Activated CD8-positive, alpha-beta memory T cell treated with anti-CD3 and anti-CD28 coated beads, Interleukin-2, amount 10 ng/mL, durations not matched to agents 7 days and 5 days (primary cell): ENCODE data around the gene PAX8. TPM values are rescaled to one million over a fixed set of nuclear protein-coding genes. Genes with fewer than 3 reads are reported as not detected.

ENCODE experiments used
- ATAC-seq: fragments of 150-1000 bp; cut with Tn5 transposase; one replicate; pipeline ENCODE4 v1.10.0; 2021; ENCODE audit warnings: moderate library complexity
- CTCF ChIA-PET: fragments of 350-600 bp; sonication (Branson Sonifier 250); formaldehyde crosslinking; loops from one replicate; lab custom pipeline; 2021; ENCODE audit warnings: antibody characterized with exemption; lab: Charles Lee
- DNase-seq: peaks from one replicate; pipeline ENCODE4 v3.0.0-alpha.2; 2020
- H3K27ac Mint-ChIP-seq: one replicate; pipeline ENCODE4 v1.8.0; 2021; ENCODE audit warnings: mild to moderate bottlenecking, mixed read lengths
- H3K27me3 Mint-ChIP-seq: one replicate; pipeline ENCODE4 v1.8.0; 2021; ENCODE audit warnings: mixed read lengths
- H3K36me3 Mint-ChIP-seq: one replicate; pipeline ENCODE4 v1.8.0; 2021; ENCODE audit warnings: mild to moderate bottlenecking, mixed read lengths
- H3K4me1 Mint-ChIP-seq: one replicate; pipeline ENCODE4 v1.8.0; 2021; ENCODE audit warnings: mixed read lengths
- H3K4me3 Mint-ChIP-seq: one replicate; pipeline ENCODE4 v1.8.0; 2021; ENCODE audit warnings: mild to moderate bottlenecking, moderate library complexity, mixed read lengths
- H3K9me3 Mint-ChIP-seq: one replicate; pipeline ENCODE4 v1.8.0; 2022; ENCODE audit warnings: low read depth, mixed read lengths
- total RNA-seq, 2 experiments: library from RNA; stranded (reverse); gene quantifications; one replicate each; pipeline ENCODE4 v1.2.3, GENCODE V29; 2021

Gene PAX8
- total RNA-seq, 2 experiments from 2014 or later: 1.6 to 2.1 TPM

DNA sequence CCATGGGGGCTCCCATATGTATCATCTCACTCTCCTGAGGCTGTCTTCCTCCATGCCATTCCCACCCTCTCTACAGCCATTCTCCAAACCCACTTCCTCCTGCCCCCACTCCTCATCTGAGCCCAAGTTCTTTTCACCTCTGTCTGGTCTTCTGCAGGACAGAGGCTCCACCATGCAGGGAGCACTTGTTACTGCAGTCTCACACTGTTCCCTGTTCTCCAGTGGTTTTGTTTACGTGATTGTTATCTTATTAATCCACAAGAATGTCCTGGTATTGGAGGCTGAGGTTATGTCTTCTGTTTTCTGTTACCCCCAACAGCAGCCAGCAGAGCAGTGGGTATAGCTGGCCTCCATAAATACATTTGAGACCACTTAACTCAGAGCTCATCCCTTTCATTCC lies 51.4 kb downstream of the PAX8 start:
- Mint-ChIP-seq H3K27ac (no peak overlapping the region), H3K4me3 (no peak overlapping the region), H3K36me3 (no peaks in the 10 kb centered on the region), H3K4me1 (peaks cover 39% of the 10 kb centered on the region), H3K27me3 (no peaks in the 10 kb centered on the region), H3K9me3 (no peaks in the 10 kb centered on the region)
- CTCF ChIA-PET: interaction anchor here (0.9 to 2.9 kb wide), 6 partner anchors 21 to 163 kb away, joined by 3 to 15 read pairs (median 4); no protein-coding TSS in a partner anchor
- ATAC-seq (no peak), DNase-seq (no peak)

DNA sequence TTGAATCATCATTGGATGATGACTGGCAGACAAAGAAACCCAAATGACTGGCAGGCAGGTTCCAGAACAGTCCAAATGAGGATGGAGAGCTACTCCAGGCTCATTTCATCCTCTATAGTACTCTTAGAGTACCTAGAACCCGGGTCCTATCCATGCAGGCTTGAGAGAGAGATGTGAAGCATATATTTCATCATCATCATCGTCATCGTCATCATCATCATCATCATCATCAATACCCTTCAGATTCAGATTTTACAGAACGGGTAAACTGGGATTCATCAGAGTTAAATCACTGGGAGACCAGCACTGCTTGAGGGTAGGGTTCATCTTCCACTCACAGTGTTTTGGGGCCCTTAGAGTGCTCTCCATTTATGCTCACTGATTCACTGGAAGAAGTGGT lies 52.3 kb downstream of the PAX8 start:
- Mint-ChIP-seq H3K27ac (no peak overlapping the region), H3K4me3 (no peak overlapping the region), H3K27me3 (peaks cover 2% of the 10 kb centered on the region), H3K9me3 (no peaks in the 10 kb centered on the region), H3K36me3 (no peaks in the 10 kb centered on the region), H3K4me1 (peaks cover 37% of the 10 kb centered on the region)
- CTCF ChIA-PET: interaction anchor here (0.9 to 2.9 kb wide), 5 partner anchors 22 to 164 kb away, joined by 3 to 15 read pairs (median 3); no protein-coding TSS in a partner anchor
- no peak for ATAC-seq
- DNase-seq: no peak

DNA sequence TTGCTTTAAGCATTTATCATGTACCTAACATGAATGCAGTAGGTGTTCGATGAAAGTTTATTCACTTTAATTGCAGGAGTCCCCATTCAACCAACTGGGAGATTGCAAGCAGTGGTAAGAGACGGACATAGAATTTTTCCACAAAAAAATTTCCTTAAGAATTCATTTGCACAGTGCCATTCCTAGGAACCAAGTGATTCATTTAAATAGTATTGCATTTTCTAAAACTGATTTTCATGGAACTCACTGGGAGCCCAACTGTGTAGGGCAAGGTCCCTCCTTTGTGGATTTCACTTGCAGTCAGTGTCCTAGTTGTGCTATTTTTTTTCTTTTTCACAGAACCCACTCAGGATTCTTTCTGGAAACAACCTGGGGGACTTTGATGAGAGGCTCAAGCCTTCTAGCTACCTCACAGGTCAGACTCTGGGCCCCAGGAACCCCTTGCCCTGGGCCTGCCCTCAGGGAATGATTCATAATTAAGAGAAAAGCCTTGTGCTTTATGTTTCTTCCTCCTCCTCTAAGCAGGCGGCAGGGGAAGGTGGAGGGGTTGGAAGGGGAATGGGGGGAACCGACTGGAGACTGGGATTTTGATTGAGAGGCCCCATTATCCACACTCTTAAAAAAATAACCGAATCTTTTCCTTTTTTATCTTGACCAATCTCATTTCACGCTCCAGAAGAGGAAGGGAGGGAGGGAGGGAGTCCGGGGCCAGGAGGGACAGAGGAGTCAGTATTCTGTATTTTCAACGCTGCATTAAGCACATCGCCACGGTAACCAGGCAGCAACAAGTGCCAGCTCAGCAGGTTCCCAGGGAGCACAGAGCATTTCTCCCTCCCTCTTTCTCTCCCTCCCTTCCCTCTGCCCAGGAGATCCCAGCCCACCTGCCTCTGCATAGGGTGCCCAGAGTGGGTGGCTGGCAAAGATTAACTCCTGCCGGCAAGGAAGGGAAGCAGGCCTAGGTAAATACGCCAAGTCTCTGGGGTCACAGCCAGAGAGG lies 53.2 kb downstream of the PAX8 start:
- Mint-ChIP-seq H3K4me1 (peaks cover 28% of the 10 kb centered on the region), H3K27me3 (peaks cover 2% of the 10 kb centered on the region), H3K36me3 (no peaks in the 10 kb centered on the region), H3K27ac (no peak overlapping the region), H3K9me3 (no peaks in the 10 kb centered on the region), H3K4me3 (no peak overlapping the region)
- ATAC-seq (no peak), DNase-seq (no peak)
- CTCF ChIA-PET: interaction anchor here (0.6 to 2.9 kb wide), 6 partner anchors 9 to 164 kb away, joined by 3 to 15 read pairs (median 4); no protein-coding TSS in a partner anchor

DNA sequence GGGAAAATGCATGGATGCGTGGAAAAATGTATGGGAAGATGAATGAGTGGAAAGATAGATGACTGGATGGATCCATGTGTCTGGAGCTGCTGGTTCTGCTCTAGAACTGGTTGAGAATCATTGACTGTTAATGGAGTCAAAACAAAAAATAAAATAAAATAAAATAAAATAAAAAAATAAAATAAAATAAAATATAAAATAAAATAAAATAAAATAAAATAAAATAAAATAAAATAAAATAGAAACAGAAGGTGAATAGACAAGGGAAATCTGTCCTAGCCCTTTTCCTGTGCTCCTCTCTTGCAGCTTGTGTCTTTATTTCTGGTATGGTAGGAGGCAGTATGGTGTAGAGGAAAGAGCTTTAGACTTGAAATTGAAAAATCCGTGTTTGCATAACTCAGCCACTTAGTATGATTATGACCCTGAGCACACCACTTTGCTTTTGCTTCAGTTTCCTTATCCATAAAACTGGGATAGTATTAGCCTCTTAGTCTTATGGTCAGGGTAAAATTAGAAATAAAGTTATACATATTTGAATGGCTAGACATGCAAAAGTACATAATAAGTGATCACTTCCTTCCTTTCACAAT lies 54.0 kb downstream of the PAX8 start:
- ATAC-seq: no peak
- Mint-ChIP-seq H3K4me3 (no peak overlapping the region), H3K4me1 (peaks cover 20% of the 10 kb centered on the region), H3K9me3 (no peaks in the 10 kb centered on the region), H3K36me3 (no peaks in the 10 kb centered on the region), H3K27ac (no peak overlapping the region), H3K27me3 (peaks cover 2% of the 10 kb centered on the region)
- CTCF ChIA-PET: interaction anchor here (0.7 to 1.4 kb wide), 4 partner anchors 20 to 88 kb away, joined by 3 to 6 read pairs (median 4); no protein-coding TSS in a partner anchor
- DNase-seq: no peak

DNA sequence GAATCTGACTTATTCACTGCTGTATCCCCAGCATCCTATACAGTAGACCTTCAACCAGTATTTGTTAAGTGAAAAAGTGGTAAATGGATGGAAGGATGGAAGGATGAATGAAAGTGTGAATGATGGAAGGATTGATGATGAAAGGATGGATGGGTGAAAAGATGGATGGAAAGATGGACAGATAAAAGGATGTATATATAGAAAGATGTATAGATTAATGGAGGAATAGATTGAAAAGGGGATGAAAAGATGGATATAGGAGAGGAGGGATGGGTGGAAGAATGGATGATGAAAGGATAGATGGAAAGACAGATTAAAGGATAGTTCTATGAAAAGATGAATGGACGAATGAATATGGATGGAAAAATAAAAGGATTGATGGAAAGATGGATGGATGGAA lies 54.9 kb downstream of the PAX8 start:
- no peaks in the 10 kb centered on the region for H3K36me3 Mint-ChIP-seq

DNA sequence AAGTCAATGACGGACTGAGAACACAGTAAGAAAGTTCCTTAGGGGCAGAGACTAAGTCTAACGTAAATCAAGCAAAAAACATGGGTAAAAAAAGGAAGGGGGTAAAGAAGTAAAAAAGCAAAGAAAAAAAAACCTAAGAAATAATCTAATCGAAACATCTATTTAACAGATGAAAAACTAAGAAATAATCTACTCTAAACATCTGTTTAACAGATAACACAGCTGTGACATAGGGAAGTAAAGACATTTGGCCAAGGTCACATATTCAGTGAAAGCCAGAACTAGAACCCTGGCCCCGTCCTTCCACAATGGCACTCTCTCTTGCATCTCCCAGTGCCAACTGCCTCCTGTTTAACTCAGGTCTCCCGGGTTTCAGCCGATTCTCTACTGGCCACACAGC lies 56.9 kb downstream of the PAX8 start:
- ATAC-seq (no peak), DNase-seq (no peak)

More for the DNA sequence above, 54.9 kb downstream of the PAX8 start:
- Mint-ChIP-seq H3K27ac (no peak overlapping the region), H3K9me3 (no peaks in the 10 kb centered on the region), H3K27me3 (peaks cover 2% of the 10 kb centered on the region), H3K4me3 (no peak overlapping the region), H3K4me1 (peaks cover 17% of the 10 kb centered on the region)
- CTCF ChIA-PET: interaction anchor here (1.4 kb wide), 1 partner anchor 86 kb away, joined by 3 read pairs; no protein-coding TSS in a partner anchor
- ATAC-seq (no peak), DNase-seq (no peak)

DNA sequence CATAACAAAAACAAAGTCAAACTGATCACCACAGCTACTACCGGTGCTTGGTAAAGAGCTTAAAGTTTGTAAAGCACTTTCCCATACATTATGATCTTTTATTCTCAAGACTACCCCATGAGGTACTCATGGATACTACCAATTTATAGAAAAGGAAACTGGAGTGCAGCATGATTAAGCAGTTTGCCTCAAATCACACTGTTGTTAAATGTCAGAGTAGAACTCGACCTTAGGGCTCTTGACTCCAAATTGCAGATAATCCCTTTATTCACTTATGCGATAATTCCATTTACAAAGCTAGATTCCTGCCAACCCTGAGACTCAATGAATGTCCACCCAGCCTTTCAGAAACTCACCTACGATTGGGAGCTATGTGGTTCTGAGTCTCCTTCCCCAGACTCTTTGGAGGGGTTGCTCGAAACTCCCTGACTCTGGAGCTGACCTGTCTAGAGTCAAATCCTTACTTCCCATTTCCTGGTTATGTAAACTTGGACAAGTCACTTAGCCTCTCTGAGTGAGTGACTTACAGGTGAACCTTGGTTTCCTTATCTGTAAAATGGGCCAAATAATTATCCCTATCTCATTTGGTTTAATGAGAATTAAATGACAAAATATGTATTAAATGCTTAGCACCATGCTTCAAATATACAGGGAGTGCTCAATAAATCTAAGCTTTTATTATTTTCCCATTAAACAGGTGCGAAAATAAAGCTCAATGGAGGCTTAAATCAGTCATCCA lies 57.6 kb downstream of the PAX8 start:
- no peak for DNase-seq
- peaks cover 18% of the 10 kb centered on the region for H3K4me1 Mint-ChIP-seq
- H3K27me3 Mint-ChIP-seq: peaks cover 2% of the 10 kb centered on the region
- CTCF ChIA-PET: interaction anchor here (0.8 to 2.1 kb wide), 10 partner anchors 9 to 169 kb away, joined by 3 to 8 read pairs (median 4); no protein-coding TSS in a partner anchor
- H3K4me3 Mint-ChIP-seq: no peak overlapping the region
- H3K9me3 Mint-ChIP-seq: no peaks in the 10 kb centered on the region
- H3K27ac Mint-ChIP-seq: no peak overlapping the region
- H3K36me3 Mint-ChIP-seq: no peaks in the 10 kb centered on the region
- ATAC-seq: no peak

More for the DNA sequence above, 56.9 kb downstream of the PAX8 start:
- no peak overlapping the region for H3K27ac Mint-ChIP-seq
- peaks cover 18% of the 10 kb centered on the region for H3K4me1 Mint-ChIP-seq
- H3K36me3 Mint-ChIP-seq: no peaks in the 10 kb centered on the region
- CTCF ChIA-PET: interaction anchor here (1.0 to 2.1 kb wide), 8 partner anchors 9 to 169 kb away, joined by 3 to 7 read pairs (median 4); no protein-coding TSS in a partner anchor
- H3K4me3 Mint-ChIP-seq: no peak overlapping the region
- H3K9me3 Mint-ChIP-seq: no peaks in the 10 kb centered on the region
- peaks cover 2% of the 10 kb centered on the region for H3K27me3 Mint-ChIP-seq

DNA sequence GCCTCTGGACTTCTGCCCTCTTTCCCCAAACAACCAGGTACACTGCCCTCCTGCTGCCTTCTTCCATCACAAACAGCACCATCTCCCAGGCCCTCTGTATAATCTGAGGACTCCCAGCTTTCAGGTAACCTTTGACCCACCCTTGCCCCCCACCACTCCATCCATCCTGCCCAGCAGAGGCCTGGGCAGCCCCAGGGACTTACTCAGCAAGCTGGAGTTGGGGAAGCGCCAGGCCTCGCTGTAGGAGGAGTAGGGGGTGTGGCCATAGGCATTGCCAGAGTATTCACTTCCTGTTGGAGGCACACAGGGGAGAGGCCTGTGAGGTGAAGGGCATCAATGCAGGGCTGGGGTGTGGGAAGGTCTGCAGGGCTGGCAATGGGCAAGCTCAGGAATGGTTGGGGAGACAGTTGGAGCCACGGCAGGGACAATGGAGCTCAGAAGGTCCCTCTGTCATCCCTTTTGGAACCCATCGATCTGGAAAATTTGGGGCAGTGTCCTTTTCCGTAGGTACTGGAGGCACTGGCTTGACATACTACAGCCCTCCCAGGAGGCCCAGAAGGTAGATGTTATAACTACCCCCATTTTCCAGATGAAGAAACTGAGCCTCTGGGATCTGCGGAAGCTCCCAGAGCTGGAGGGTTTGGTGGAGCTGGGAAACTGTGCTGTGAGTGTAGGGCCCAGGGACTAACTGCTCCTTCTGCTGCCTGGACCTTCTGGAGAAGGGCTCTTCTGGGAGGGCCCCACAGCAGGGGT lies 58.7 kb downstream of the PAX8 start:
- no peak for DNase-seq
- H3K27me3 Mint-ChIP-seq: peaks cover 2% of the 10 kb centered on the region
- no peak overlapping the region for H3K27ac Mint-ChIP-seq
- CTCF ChIA-PET: interaction anchor here (0.8 to 1.2 kb wide), 3 partner anchors 8 to 82 kb away, joined by 3 to 8 read pairs (median 5); no protein-coding TSS in a partner anchor
- peaks cover 18% of the 10 kb centered on the region for H3K4me1 Mint-ChIP-seq
- H3K9me3 Mint-ChIP-seq: no peaks in the 10 kb centered on the region
- no peak for ATAC-seq
- no peak overlapping the region for H3K4me3 Mint-ChIP-seq
- H3K36me3 Mint-ChIP-seq: no peaks in the 10 kb centered on the region

DNA sequence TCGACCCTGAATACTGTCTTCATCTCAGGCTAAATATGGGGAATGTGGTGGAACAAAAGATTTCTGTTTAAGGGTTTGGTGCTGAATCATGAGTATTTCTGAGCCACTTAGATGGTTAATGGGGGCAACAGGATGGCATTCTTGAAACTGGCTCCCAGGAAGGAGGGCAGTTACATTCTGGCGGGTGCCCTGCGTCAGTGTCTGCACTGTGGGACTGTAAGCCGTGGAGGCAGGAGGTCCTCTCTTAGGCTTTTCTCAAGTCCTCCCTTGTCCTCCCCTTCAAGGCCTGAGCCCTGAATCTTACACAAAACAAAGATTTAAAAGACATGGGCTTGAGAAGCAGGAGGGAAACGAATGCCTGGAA lies 59.2 kb downstream of the PAX8 start:
- Mint-ChIP-seq H3K27me3 (peaks cover 2% of the 10 kb centered on the region), H3K4me1 (peaks cover 22% of the 10 kb centered on the region), H3K9me3 (no peaks in the 10 kb centered on the region), H3K36me3 (no peaks in the 10 kb centered on the region), H3K4me3 (no peak overlapping the region), H3K27ac (no peak overlapping the region)
- DNase-seq (no peak), ATAC-seq (no peak)
- CTCF ChIA-PET: no interaction called here

DNA sequence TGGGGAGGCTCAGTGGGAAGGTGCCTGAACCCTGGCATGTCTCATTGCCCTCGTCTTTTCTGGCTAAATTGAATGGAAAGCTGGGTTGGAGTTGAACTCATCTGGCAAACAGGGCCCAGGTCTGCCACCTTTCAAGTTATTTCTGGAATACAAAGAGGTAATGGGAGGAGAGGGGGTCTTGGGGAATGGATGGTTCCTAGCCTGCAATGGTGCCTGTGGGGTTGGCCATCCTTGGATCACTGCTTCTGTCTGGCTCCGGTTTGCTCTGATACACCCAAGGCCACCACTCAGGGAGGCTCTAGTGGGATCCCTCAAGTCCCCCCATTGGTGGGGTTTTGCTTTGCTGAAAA lies 59.7 kb downstream of the PAX8 start:
- Mint-ChIP-seq H3K9me3 (no peaks in the 10 kb centered on the region), H3K4me3 (no peak overlapping the region), H3K36me3 (no peaks in the 10 kb centered on the region), H3K4me1 (peaks cover 25% of the 10 kb centered on the region), H3K27ac (no peak overlapping the region), H3K27me3 (peaks cover 2% of the 10 kb centered on the region)
- CTCF ChIA-PET: no interaction called here
- DNase-seq (no peak), ATAC-seq (no peak)

DNA sequence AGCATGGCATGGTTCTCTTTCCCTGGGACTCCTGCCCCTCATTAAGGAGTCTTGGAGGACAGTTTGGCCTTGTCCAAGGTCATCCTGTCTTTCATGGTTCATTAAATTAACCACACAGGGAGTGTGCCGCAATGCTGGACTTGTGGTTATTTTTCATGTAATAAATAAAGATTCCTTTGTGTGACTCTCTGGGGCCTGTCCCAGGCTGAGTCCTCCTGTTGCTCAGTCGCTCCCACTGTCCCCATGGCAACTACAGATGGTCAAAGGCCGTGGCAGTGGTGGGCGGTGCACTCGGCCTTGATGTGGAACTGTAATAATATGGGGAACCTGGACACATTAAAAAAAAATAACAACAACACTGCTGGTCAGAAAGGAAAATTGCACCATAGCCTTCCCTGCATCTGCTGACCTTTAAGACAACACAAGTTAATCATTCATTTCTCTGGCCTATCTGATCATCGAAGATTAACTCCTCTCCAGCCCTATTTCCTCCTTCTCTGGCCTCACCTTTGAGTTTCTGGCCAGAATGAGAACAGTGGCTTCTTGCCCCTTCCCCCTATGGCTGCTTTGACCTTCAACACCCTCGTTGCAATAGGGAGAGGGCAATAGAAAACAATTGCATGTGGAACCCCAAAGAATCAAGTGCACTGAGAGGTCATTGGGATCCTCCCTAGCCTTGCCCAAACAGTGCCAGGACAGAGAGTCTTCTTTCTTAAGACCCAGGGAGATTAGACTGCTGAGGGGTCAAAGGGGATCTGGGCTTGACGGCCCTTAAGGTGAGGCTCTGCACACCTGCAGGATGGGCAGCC lies 60.2 kb downstream of the PAX8 start:
- Mint-ChIP-seq H3K4me3 (no peak overlapping the region), H3K9me3 (no peaks in the 10 kb centered on the region), H3K27me3 (peaks cover 2% of the 10 kb centered on the region), H3K27ac (no peak overlapping the region), H3K36me3 (no peaks in the 10 kb centered on the region), H3K4me1 (peaks cover 27% of the 10 kb centered on the region)
- no peak for ATAC-seq
- CTCF ChIA-PET: interaction anchor here (1.1 to 2.3 kb wide), 5 partner anchors 13 to 30 kb away, joined by 3 to 14 read pairs (median 4); no protein-coding TSS in a partner anchor
- no peak for DNase-seq
